Measurements from ENCODE around the gene UBE3C.

- TF ChIP-seq CTCF (IDR thresholded peaks at IDR 0.05; ENCODE audit: low read length) (no peak), EZH2phosphoT487 (IDR thresholded peaks at IDR 0.05; ENCODE audit: low read length) (no peak), EZH2 (optimal IDR thresholded peaks at IDR 0.05; ENCODE audit: low read depth, low read length) (no peak)
Observed at GRCh38 chr7:157306846-157307838, 168.4 kb downstream of the UBE3C start.

Measured in MM.1S (cell line).